T-cell (primary cell): ENCODE measurements around the gene SMIM29. TPM values are rescaled to one million over a fixed set of nuclear protein-coding genes. Genes with fewer than 3 reads are reported as not detected.

Experiments
- ATAC-seq, 4 experiments: fragments of 200-7000 bp in 3 of 4; fragments of 150-1000 bp in 1 of 4; cut with Tn5 transposase; replicated peaks in 1 of 4; 1 replicate in 3 of 4; 2 replicates in 1 of 4; pipeline ENCODE4 v1.10.0; 2021; ENCODE audit warnings: moderate library complexity in 3 of 4, mild to moderate bottlenecking in 2 of 4, moderate number of reproducible peaks in 1 of 4
- CTCF ChIA-PET, 2 donors: fragments of 300-600 bp; sonication (Branson Sonifier 250); formaldehyde crosslinking; loops; one replicate each; lab custom pipeline; 2022; ENCODE audit warnings: antibody characterized with exemption in 2 of 2; lab: Charles Lee
- POLR2A ChIA-PET, 2 donors: fragments of 300-600 bp; sonication (Branson Sonifier 250); formaldehyde crosslinking; loops; one replicate each; lab custom pipeline; 2022; ENCODE audit warnings: antibody characterized with exemption in 2 of 2; lab: Charles Lee
- DNase-seq, 35 experiments: peaks; one replicate each; pipeline versions ENCODE4 v3.0.0 to v3.0.0-alpha.2; 2013 to 2023
- H3K27ac ChIP-seq: one replicate; pipeline ENCODE4 v1.5.1; 2013; ENCODE audit warnings: low read length
- H3K27me3 ChIP-seq, 2 experiments: replicated peaks in 1 of 2; 1 replicate in 1 of 2; 2 replicates in 1 of 2; pipeline versions ENCODE4 v1.6.1 to v1.7.0; 2013; ENCODE audit warnings: low read length in 1 of 2, mixed read lengths in 1 of 2; ENCODE audit not compliant: control insufficient read depth in 2 of 2, insufficient read depth in 2 of 2; ENCODE audit errors: extremely low read depth in 1 of 2
- H3K36me3 ChIP-seq, 2 donors: 1 replicate in 1 of 2; 2 replicates in 1 of 2; pipeline versions ENCODE4 v1.6.1 to v1.7.0; 2013; ENCODE audit warnings: low read length in 1 of 2; ENCODE audit not compliant: control insufficient read depth in 2 of 2, insufficient read depth in 1 of 2; ENCODE audit errors: extremely low read depth in 1 of 2
- H3K4me1 ChIP-seq, 2 experiments: 1 replicate in 1 of 2; 2 replicates in 1 of 2; pipeline versions ENCODE4 v1.6.1 to v1.7.0; 2013; ENCODE audit warnings: low read length in 2 of 2, mixed read lengths in 1 of 2; ENCODE audit not compliant: insufficient read depth in 2 of 2, control insufficient read depth in 1 of 2; ENCODE audit errors: extremely low read depth in 1 of 2
- H3K4me3 ChIP-seq, 2 donors: 1 replicate in 1 of 2; 2 replicates in 1 of 2; pipeline versions ENCODE4 v1.5.1 to v1.7.0; 2013; ENCODE audit warnings: mild to moderate bottlenecking in 2 of 2, low read length in 1 of 2, moderate library complexity in 1 of 2; ENCODE audit not compliant: control insufficient read depth in 1 of 2; ENCODE audit errors: extremely low read depth in 1 of 2
- H3K9me3 ChIP-seq: 2 replicates; pipeline ENCODE4 v1.7.0; 2013
- H3K27ac Mint-ChIP-seq, 2 donors: one replicate each; pipeline ENCODE4 v1.8.0; 2020 to 2021; ENCODE audit warnings: mild to moderate bottlenecking in 2 of 2, mixed read lengths in 2 of 2
- H3K27me3 Mint-ChIP-seq, 2 donors: one replicate each; pipeline ENCODE4 v1.8.0; 2021 to 2022; ENCODE audit warnings: mixed read lengths in 2 of 2
- H3K36me3 Mint-ChIP-seq: one replicate; pipeline ENCODE4 v1.8.0; 2021; ENCODE audit warnings: mixed read lengths
- H3K4me1 Mint-ChIP-seq, 3 donors: one replicate each; pipeline ENCODE4 v1.8.0; 2020 to 2022; ENCODE audit warnings: mixed read lengths in 3 of 3, mild to moderate bottlenecking in 1 of 3
- H3K4me3 Mint-ChIP-seq, 3 donors: one replicate each; pipeline ENCODE4 v1.8.0; 2020 to 2022; ENCODE audit warnings: mild to moderate bottlenecking in 3 of 3, mixed read lengths in 3 of 3, moderate library complexity in 3 of 3
- H3K9me3 Mint-ChIP-seq, 3 donors: one replicate each; pipeline ENCODE4 v1.8.0; 2020 to 2022; ENCODE audit warnings: mixed read lengths in 3 of 3
- WGBS: methylation state at CpG from one replicate; pipeline ENCODE4 v1.1.5; 2013; ENCODE audit warnings: missing lambda C conversion rate; ENCODE audit not compliant: insufficient coverage; 5-methylcytosine and 5-hydroxymethylcytosine counted together
- total RNA-seq, 35 experiments: library from RNA in 6 of 35; stranded (reverse) in 6 of 35; fragments of 120-200 nt in 1 of 35; gene quantifications; one replicate each; pipeline versions ENCODE4 v1.2.1 to v1.2.4 and lab custom pipeline; 2013 to 2026

Gene SMIM29
- total RNA-seq, 5 donors from 2014 or later (not counting 1 experiment from before 2014, with no cell fraction given), result 16.4 to 33.8 (median 30.5) TPM

- H3K36me3 ChIP-seq, result no peaks in the 10 kb centered on the region
- no peaks in the 10 kb centered on the region for H3K27me3 Mint-ChIP-seq
- H3K9me3 ChIP-seq, result no peaks in the 10 kb centered on the region
- no peaks in the 10 kb centered on the region for H3K9me3 Mint-ChIP-seq
- peaks cover 23 to 29% (median 23%) of the 10 kb centered on the region in 3 donors for H3K4me1 Mint-ChIP-seq
- H3K27me3 ChIP-seq, result no peaks in the 10 kb centered on the region
- peak overlapping the region; percentile 29 for H3K27ac ChIP-seq
- H3K4me3 ChIP-seq, result no peak overlapping the region
- peak overlapping the region; percentile 60 to 66 (median 63) for H3K4me3 Mint-ChIP-seq
- ATAC-seq (no peak), DNase-seq (no peak)
- no peaks in the 10 kb centered on the region for H3K36me3 Mint-ChIP-seq
- ChIA-PET CTCF (no interaction called here), POLR2A (no interaction called here)
- peak overlapping the region; percentile 86 to 87 for H3K27ac Mint-ChIP-seq
- 95% methylated on average over 15 of the region's 53 CpGs for WGBS
- peaks cover 10 to 32% of the 10 kb centered on the region in 2 experiments for H3K4me1 ChIP-seq
Measured at GRCh38 chr6:34234667-34235306, 14.0 kb downstream of the SMIM29 start.

- 90% methylated on average over 5 of the region's 7 CpGs for WGBS
- Mint-ChIP-seq H3K4me3 (peak overlapping the region in 2 of 3 donors; percentile 6 to 60), H3K4me1 (peaks cover 15 to 21% (median 16%) of the 10 kb centered on the region in 3 donors), H3K36me3 (no peaks in the 10 kb centered on the region), H3K27ac (peak overlapping the region; percentile 86 to 87), H3K9me3 (no peaks in the 10 kb centered on the region), H3K27me3 (no peaks in the 10 kb centered on the region)
- H3K27me3 ChIP-seq, result no peaks in the 10 kb centered on the region
- no peaks in the 10 kb centered on the region for H3K36me3 ChIP-seq
- no peak for DNase-seq
- H3K9me3 ChIP-seq, result no peaks in the 10 kb centered on the region
- peak overlapping the region; percentile 34 for H3K27ac ChIP-seq
- POLR2A ChIA-PET, result no interaction called here
- no peak for ATAC-seq
- no peak overlapping the region for H3K4me3 ChIP-seq
- peaks cover 3 to 23% of the 10 kb centered on the region in 2 experiments for H3K4me1 ChIP-seq
- CTCF ChIA-PET, result no interaction called here
Measured at GRCh38 chr6:34233867-34234266, 14.9 kb downstream of the SMIM29 start.

GRCh38 chr6:34232901-34233300 lies 15.9 kb downstream of the SMIM29 start:
- no peaks in the 10 kb centered on the region for H3K9me3 ChIP-seq
- peaks cover 0 to 16% of the 10 kb centered on the region in 2 experiments for H3K4me1 ChIP-seq
- no peak overlapping the region for H3K4me3 Mint-ChIP-seq
- H3K27me3 ChIP-seq, result no peaks in the 10 kb centered on the region
- H3K36me3 Mint-ChIP-seq, result no peaks in the 10 kb centered on the region
- ATAC-seq, result no peak
- no peak for DNase-seq
- no peaks in the 10 kb centered on the region for H3K27me3 Mint-ChIP-seq
- no peaks in the 10 kb centered on the region for H3K9me3 Mint-ChIP-seq
- H3K36me3 ChIP-seq, result no peaks in the 10 kb centered on the region
- H3K27ac ChIP-seq, result no peak overlapping the region
- H3K4me1 Mint-ChIP-seq, result peaks cover 8 to 14% (median 9%) of the 10 kb centered on the region in 3 donors
- 100% methylated on average over 3 of the region's 5 CpGs for WGBS
- CTCF ChIA-PET, result interaction anchor here in 1 of 2 donors (1.0 kb wide), 1 partner anchor 182 kb away, joined by 3 read pairs; no protein-coding TSS in a partner anchor
- peak overlapping the region; percentile 11 to 71 for H3K27ac Mint-ChIP-seq
- POLR2A ChIA-PET, result no interaction called here
- no peak overlapping the region for H3K4me3 ChIP-seq

GRCh38 chr6:34231566-34232336 lies 17.1 kb downstream of the SMIM29 start:
- Mint-ChIP-seq H3K4me3 (no peak overlapping the region), H3K4me1 (peaks cover 14 to 17% (median 14%) of the 10 kb centered on the region in 3 donors), H3K27me3 (no peaks in the 10 kb centered on the region), H3K36me3 (no peaks in the 10 kb centered on the region), H3K27ac (no peak overlapping the region), H3K9me3 (no peaks in the 10 kb centered on the region)
- no peaks in the 10 kb centered on the region for H3K27me3 ChIP-seq
- DNase-seq (no peak), ATAC-seq (no peak)
- H3K4me1 ChIP-seq, result peaks cover 2 to 16% of the 10 kb centered on the region in 2 experiments
- POLR2A ChIA-PET, result no interaction called here
- no peak overlapping the region for H3K4me3 ChIP-seq
- H3K9me3 ChIP-seq, result no peaks in the 10 kb centered on the region
- CTCF ChIA-PET, result no interaction called here
- 97% methylated on average over 13 of the region's 17 CpGs for WGBS
- no peaks in the 10 kb centered on the region for H3K36me3 ChIP-seq
- H3K27ac ChIP-seq, result no peak overlapping the region

- ATAC-seq, result no peak
- Histone ChIP-seq H3K27me3 (no peaks in the 10 kb centered on the region), H3K4me1 (peaks cover 2 to 8% of the 10 kb centered on the region in 2 experiments), H3K36me3 (no peaks in the 10 kb centered on the region), H3K4me3 (no peak overlapping the region), H3K9me3 (no peaks in the 10 kb centered on the region), H3K27ac (no peak overlapping the region)
- no peak overlapping the region for H3K4me3 Mint-ChIP-seq
- no peaks in the 10 kb centered on the region for H3K9me3 Mint-ChIP-seq
- no peaks in the 10 kb centered on the region for H3K27me3 Mint-ChIP-seq
- WGBS, result 94% methylated on average over 2 of the region's 5 CpGs
- peaks cover 10 to 13% (median 10%) of the 10 kb centered on the region in 3 donors for H3K4me1 Mint-ChIP-seq
- H3K27ac Mint-ChIP-seq, result peak overlapping the region; percentile 11 to 69
- H3K36me3 Mint-ChIP-seq, result no peaks in the 10 kb centered on the region
- ChIA-PET POLR2A (no interaction called here), CTCF (no interaction called here)
- no peak for DNase-seq
Measured at GRCh38 chr6:34230653-34231371, 18.0 kb downstream of the SMIM29 start.

- ATAC-seq (no peak), DNase-seq (no peak)
- peaks cover 2 to 3% of the 10 kb centered on the region in 2 experiments for H3K4me1 ChIP-seq
- ChIA-PET CTCF (no interaction called here), POLR2A (no interaction called here)
- no peaks in the 10 kb centered on the region for H3K9me3 Mint-ChIP-seq
- no peaks in the 10 kb centered on the region for H3K9me3 ChIP-seq
- no peak overlapping the region for H3K27ac Mint-ChIP-seq
- no peaks in the 10 kb centered on the region for H3K36me3 ChIP-seq
- H3K4me1 Mint-ChIP-seq, result peaks cover 9 to 13% (median 10%) of the 10 kb centered on the region in 3 donors
- H3K27ac ChIP-seq, result no peak overlapping the region
- H3K4me3 Mint-ChIP-seq, result no peak overlapping the region
- 100% methylated on average over 2 of the region's 8 CpGs for WGBS
- no peaks in the 10 kb centered on the region for H3K27me3 Mint-ChIP-seq
- H3K4me3 ChIP-seq, result no peak overlapping the region
- no peaks in the 10 kb centered on the region for H3K27me3 ChIP-seq
- no peaks in the 10 kb centered on the region for H3K36me3 Mint-ChIP-seq
Measured at GRCh38 chr6:34229877-34230276, 18.9 kb downstream of the SMIM29 start.
